SH-SY5Y (cell line): ENCODE data around the gene WDR20.

Source experiments
- GATA2 ChIP-seq: IDR thresholded peaks from 2 replicates; pipeline ENCODE4 v1.6.1; 2011; ENCODE audit warnings: mild to moderate bottlenecking, low read depth, low read length
- GATA3 ChIP-seq: IDR thresholded peaks from 2 replicates; pipeline ENCODE4 v1.6.1; 2011; ENCODE audit warnings: low read depth, mild to moderate bottlenecking, low read length, moderate library complexity

GRCh38 chr14:102210421-102211042 is 70.8 kb downstream of the WDR20 start:
- no peak for TF ChIP-seq GATA3
- no peak for TF ChIP-seq GATA2
